ENCODE results near the gene TCF12.

DNA sequence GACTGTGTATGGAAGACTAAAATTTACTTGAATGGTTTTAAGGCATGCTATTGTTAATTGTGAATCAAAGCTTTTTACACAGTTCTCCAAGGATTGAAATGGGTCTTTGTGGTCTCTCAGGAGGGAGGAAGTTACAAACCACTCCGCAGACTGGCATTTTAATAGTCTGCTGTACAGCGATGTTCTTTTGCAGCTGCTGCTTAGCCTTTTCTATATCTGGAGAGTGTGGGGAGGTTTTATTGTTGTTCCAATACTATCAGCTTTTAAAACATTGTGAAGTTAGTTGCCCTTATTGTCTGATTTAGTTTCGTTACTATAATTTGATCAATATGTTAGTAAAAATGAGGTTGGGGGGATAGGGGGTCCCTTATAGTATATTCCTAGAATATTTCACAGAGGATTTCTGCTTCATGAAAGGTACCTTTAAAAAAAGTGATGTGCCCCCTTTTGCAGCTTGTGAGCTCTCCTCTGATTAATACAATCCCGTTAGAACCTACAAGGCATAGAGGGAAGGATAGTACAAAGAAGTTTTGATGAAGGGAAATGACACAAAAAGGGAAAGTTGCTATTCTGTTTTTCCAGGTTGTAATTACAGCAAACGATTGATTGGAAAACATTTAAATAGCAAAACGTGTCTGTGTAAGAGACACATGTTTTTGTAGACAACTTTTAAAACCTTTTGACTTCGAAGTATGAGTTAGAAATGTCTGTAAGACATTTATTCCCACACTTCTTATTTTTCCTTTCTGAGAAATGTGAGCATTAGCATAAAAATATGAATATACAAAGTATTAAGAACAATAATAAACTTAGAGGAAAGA, 299.5 kb downstream of the TCF12 start:
- TF ChIP-seq ZNF274 (IDR thresholded peaks at IDR 0.05; ENCODE audit: low read depth, low read length) (no peak), SUZ12 (IDR thresholded peaks at IDR 0.05; ENCODE audit: extremely low read depth, insufficient read depth, insufficient read length) (no peak), YY1 (IDR thresholded peaks at IDR 0.05; ENCODE audit: insufficient read depth, insufficient read length) (no peak)
